ENCODE measurements around the gene NPAS2.

The NPAS2 gene

GRCh38 chr2:100796499-100797100 is 23.3 kb upstream of the NPAS2 start:
- DNase-seq = no peak

GRCh38 chr2:100799686-100800085 is 20.3 kb upstream of the NPAS2 start:
- no peak for DNase-seq

DNA sequence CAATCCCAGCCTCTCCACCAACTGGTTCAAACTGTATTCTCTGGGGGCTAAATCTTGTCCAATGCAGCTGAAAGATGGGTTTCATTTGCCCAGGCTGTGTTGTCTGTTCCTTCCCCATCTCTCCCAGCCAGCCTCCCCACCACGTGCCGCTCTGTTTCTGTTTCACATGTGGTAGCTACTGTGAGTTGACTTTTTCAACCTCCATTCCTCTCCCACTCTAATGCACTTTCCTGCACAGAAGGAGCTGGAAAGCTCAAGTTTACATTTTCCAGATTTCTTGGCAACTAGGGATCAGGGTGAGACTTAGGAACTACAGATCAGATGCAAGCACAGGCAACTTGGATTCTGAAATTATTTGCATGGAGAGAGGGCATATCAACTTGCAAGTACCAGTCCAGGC is 19.0 kb upstream of the NPAS2 start:
- DNase-seq = no peak

GRCh38 chr2:100801402-100801801 is 18.5 kb upstream of the NPAS2 start:
- DNase-seq = no peak

DNA sequence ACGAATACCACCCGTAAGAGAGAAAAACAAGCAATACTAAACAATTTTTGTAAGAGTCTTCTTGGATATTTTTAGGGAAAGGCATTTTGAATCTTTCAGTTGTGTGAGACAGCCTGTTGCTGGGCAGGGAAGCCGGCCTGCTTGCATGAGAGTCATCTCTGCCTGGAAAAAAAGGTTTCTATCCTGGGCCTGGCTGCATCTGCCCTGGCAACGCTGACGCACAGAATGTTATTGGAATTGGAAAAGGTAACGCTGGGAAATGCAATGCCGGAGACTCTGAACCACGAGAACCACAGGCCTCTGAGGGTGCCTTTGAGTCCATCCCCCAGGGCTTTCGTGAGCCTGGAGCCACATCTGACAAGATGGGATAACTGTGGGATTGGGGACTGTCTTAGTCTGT is 17.9 kb upstream of the NPAS2 start:
- no peak for DNase-seq

DNA sequence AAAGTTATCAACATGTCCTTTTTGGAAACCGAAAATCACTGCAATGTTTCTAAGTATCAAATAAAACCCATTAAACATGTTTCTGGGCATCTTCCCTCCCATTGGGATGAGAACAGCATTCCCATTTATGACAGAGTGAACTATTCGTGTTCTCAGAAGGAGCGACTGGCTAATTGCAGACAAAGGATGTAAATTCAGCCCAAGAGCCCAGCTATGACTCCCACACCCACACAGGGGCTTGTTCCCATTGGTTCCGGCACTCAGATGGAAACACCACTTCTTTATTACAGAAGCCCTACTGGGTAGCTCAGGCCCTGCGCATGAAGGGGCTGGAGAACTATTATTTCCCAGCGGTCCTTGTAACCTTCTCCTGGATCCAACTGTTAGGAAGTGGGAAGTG is 16.6 kb upstream of the NPAS2 start:
- no peak for DNase-seq

- DNase-seq = no peak
Observed at GRCh38 chr2:100806550-100806949, 13.4 kb upstream of the NPAS2 start.

GRCh38 chr2:100807707-100808106 is 12.2 kb upstream of the NPAS2 start:
- no peak for DNase-seq

- no peak for DNase-seq
Observed at GRCh38 chr2:100808582-100808981, 11.4 kb upstream of the NPAS2 start.

DNA sequence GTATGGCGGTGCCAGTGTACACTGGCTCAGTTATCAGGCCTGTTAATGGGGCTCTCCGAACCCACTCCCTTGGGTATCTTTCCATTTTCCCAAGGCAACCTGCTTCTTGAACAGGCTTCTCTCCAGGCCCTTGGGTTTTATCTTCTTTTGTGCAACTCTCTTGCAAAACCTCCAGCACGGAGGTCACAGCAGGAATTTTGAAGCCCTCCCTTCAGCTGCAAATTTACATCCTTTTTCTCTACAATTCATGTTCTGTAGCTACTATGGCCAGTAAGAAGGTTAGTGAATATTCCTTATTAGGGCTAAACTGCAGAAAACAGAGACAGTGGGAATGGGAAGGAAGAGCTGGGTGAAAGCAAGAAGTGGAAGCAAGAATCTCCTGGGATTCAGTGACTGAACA is 10.4 kb upstream of the NPAS2 start:
- no peak for DNase-seq

DNA sequence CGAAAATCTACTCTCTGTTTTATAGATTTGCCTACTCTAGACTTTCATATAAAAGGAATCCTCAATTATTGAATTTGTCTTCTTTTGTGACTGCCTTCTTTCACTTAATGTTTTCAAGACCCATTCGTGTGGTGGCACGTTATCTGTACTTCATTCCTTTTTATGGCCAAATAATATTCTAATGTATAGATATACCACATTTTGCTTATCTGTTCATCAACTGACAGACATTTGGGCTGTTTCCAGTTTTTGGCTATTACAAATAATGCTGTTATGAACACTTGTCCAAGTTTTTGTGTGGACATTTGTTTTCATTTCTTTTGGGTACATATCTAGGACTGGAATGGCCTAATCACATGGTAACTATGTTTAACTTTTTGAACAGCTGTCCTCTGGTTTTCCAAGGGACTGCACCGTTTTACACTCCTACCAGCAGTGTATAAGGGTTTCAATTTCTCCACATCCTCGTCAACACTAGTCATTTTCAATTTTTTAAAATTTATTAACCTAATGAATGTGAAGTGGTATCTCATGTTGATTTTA is 9.3 kb upstream of the NPAS2 start:
- no peak for DNase-seq

- DNase-seq = no peak
Observed at GRCh38 chr2:100812116-100812515, 7.8 kb upstream of the NPAS2 start.

GRCh38 chr2:100812573-100812972 is 7.4 kb upstream of the NPAS2 start:
- DNase-seq = no peak

DNA sequence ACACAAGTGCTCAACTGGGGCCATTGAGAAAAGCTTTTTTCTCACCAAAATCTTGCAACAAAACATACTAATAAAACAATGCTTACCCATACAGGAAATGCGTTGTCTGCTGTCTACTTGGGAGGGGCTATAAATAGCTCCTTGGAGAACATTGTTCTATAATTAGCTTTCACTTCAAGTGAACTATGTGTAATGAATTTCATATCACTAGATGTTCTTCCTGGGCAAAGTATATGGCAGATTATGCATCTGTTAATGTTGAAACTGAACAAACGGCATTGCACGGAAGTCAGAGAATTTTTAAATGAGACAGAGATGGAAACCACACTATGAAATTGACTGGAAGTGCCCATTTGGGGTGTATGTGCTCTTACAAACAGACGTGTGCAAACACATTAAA is 6.4 kb upstream of the NPAS2 start:
- no peak for DNase-seq

GRCh38 chr2:100814043-100814442 is 5.9 kb upstream of the NPAS2 start:
- DNase-seq = no peak

GRCh38 chr2:100814453-100814852 is 5.5 kb upstream of the NPAS2 start:
- no peak for DNase-seq

GRCh38 chr2:100817388-100817985 is 2.5 kb upstream of the NPAS2 start:
- DNase-seq = no peak

GRCh38 chr2:100818003-100818605 is 1.8 kb upstream of the NPAS2 start:
- DNase-seq = no peak

- no peak for DNase-seq
Observed at GRCh38 chr2:100818606-100819369, 1.2 kb upstream of the NPAS2 start.

DNA sequence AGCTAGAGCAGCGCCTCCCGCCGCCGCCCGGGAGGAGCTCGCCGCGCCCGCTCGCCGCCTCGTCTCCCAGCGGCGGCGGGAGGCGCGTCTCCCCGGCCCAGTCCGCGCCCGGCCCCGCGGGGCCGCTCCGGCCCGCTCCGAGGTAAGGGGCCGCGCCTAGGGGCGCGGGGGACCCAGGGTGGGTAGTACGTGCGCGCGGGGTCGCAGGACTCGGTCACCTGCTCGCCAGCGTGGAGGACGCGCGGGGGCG is 259 bp downstream of the NPAS2 start:
- DNase-seq = no peak

DNA sequence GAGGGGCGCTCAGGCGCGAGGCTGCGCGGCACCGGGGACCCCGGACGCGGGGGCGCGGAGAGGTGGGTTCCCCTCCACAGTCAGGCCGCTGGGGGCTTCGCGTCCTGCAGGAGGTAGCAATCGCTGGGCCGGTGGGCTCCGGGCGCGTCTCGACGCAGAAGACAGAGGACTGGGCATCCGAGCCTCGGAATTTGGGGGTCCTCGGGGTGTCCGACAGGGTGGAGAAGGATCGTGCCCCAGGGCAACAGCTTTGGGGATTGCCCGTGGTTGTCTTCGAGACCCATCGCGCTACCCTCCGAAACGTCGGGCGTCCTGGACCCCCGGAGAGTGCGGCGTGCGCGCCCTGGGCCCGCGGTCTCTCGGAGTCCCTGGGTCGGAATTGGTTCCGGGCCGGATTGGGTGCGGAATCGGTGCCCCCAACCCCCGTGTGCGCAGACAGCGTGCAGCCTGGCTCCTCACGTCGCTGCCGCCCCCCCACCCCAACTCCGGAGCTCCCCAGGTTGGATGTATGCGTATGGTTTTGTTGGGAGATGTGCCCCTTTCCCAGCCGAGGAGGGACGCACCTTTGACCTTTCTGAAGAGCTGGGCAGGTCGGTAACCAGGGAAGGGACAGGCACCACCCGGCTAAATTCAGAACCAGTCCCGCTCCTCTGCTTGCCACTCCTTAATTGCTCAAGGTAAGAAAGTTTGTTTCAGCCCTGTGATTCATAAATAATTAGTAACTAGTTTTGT is 750 bp downstream of the NPAS2 start:
- no peak for DNase-seq

DNA sequence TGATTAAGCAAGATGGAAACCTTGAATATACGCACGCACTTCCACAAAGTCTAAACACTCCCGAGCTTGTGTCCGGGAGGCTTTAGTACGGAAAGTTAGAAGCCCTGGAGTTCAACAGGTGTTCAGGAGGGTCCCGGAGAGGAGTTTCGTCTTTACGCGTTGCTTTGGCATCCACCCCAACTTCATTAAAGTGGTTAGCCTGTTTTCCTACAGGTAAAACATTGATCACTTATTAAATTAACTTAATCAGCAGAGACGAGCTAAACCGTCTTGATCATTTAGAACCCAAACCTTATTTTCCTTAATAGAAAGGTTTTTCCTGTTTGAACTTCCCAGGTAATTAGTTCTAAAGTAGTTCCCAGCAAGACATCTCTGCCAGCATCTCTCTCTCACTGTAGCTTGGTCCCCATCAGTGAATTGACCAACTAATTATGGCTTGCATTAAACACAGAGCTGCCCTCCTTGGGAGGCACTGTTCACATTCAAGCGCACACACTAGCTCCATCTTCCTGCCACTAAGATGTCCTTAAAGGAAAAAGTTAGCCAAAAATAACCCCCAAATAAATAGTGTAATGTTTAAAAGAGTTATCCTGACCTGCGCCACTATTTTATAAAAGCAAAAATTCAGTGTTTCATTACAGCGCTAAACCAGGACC is 1.4 kb downstream of the NPAS2 start:
- DNase-seq = no peak

DNA sequence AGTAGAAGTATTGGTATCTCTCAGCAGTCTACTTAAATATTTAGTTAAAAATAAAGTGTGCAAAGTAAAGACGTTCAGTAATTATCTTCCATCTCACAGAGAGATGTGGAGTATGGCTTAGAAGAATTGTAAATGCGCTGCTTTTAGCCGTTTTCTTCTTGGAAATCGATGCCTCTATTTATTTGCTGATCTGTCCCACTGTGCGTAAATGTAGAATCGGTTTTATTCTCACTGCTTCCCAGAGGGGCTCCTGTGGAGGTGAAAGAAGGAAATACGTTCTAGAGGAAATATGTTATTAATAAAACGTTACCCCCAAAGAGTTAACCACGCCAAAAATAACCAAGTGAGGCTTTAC is 1.9 kb downstream of the NPAS2 start:
- no peak for DNase-seq
